GM18951 (cell line): ENCODE results near the gene CERCAM.

ENCODE experiments used
- POLR2A ChIP-seq: IDR thresholded peaks from 4 replicates; pipeline ENCODE4 v1.6.1; 2011; ENCODE audit warnings: mild to moderate bottlenecking; ENCODE audit not compliant: insufficient read length, insufficient read depth; ENCODE audit errors: extremely low read depth
- in situ Hi-C: fragments of 300-500 bp; cut with MboI; formaldehyde crosslinking; loops from one replicate; pipeline ENCODE4 v1.12.0; 2022; ENCODE audit warnings: low sequenced_read_pairs, mixed read lengths, inconsistent platforms; ENCODE audit not compliant: unreplicated experiment

The CERCAM gene

DNA sequence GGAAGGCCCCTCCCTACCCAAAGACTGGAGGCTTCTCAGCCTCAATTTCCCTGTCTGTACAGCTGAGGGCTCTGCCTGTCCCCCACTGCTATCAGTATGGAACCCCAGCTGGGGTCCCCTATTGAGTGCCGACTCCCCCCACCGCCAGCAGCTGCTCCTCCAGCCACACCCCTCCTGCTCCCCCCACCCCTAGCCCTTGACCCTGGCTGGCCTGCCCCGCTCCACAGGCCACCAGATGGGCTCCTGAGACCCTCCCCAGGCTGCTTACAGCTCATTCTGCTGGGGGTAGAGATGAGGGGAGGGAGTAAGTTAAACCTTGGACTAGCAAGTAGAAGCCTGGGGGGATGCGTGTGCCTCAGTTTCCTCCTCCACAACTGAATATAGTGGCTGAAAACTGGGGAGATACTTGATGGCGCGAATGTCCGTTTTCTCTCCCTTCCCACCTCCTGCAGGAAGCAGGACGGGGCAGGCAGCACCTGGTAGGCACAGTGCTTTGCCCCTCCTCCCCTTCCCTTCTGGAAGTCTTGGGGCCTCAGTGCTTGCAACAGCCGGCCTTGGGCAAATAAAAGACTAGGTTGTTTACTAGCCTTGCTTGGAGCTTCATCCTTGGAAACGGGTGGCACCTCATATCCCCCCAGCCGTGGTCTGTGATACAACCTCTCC, 30.4 kb upstream of the CERCAM start:
- in situ Hi-C loops = no loop called here
- no peak for TF ChIP-seq POLR2A

- in situ Hi-C loops = no loop called here
- no peak for TF ChIP-seq POLR2A
Observed at GRCh38 chr9:128390813-128391711, 29.6 kb upstream of the CERCAM start.

DNA sequence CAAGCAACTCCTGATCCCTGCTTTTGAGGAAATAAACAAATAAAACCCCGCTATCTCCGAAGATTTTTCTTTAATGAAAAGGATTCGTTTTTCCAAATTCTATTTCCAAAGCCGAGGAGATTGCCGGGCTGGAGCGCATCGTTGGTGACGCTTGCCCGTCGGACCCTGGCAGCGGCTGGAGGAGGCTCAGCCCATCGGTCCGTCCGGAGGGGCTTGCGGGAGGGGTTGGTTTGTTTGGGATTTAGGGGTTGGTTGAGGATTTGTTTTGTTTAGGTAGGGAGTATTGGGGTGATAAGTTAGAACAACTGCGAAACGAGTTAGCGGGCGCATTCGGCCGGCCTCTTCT, 28.7 kb upstream of the CERCAM start:
- in situ Hi-C loops = no loop called here

GRCh38 chr9:128392302-128393144, 28.1 kb upstream of the CERCAM start:
- no peak for TF ChIP-seq POLR2A
- in situ Hi-C loops = no loop called here

More for the DNA sequence above, 28.7 kb upstream of the CERCAM start:
- TF ChIP-seq POLR2A = no peak

- in situ Hi-C loops = no loop called here
- no peak for TF ChIP-seq POLR2A
Observed at GRCh38 chr9:128393145-128393775, 27.4 kb upstream of the CERCAM start.

DNA sequence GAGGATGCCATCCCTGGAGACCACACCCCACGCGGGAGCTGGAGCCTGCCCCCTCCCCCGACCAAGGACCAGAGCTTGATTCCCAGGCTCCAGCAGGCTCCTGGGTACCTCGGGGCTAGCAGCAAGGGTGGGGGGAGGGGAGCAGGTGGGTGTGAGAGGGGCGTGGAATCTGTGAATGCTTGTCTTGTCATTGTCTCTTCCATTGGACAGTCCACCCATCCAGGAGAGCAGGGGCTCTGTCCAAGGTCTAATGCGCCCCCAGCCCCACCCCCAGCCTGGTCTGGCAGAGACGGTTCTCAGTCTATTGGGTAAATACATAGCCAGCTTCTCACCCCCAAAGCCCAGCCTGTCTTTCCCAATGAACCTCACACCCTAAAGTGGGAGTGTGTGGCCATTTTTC, 26.7 kb upstream of the CERCAM start:
- in situ Hi-C loops = no loop called here
- no peak for TF ChIP-seq POLR2A

GRCh38 chr9:128394379-128395168, 26.1 kb upstream of the CERCAM start:
- TF ChIP-seq POLR2A = no peak
- in situ Hi-C loops = no loop called here

- TF ChIP-seq POLR2A = no peak
- in situ Hi-C loops = no loop called here
Observed at GRCh38 chr9:128396970-128397613, 23.6 kb upstream of the CERCAM start.

DNA sequence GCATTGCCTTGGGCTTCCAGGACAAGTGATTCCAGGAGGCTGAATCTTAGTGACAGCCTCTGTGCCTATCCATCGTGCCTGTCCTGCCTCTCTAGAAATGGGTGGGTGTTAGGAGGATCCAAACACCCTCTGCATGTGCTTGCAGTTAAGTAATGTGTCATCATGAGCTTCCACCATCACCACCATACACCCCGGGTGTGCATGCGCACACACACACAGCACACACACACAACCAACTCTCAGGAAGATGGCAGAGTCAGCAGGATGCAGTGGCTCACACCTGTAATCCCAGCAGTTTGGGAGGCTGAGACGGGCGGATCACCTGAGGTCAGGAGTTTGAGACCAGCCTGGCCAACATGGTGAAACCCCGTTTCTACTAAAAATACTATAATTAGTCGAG, 22.8 kb upstream of the CERCAM start:
- TF ChIP-seq POLR2A = no peak
- in situ Hi-C loops = no loop called here

DNA sequence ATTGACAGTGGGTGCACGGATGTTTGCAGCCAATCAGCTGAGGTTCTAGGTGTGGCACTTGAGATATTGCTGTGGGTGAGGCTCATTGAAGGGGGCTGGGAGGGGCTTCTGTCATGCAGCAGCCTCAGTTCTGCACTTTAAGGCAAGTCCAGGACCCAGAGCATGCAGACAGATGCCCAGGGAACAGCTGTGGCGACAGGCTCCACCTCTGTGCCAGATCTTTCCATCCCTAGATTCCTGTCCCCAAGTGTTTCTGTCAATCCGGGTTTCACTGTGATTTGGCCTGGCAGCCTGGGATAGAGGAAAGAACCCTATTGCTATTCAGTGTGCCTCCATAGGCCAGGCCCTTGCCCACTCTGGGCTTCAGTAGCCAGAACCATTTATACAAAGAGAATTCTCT, 20.8 kb upstream of the CERCAM start:
- in situ Hi-C loops = no loop called here
- no peak for TF ChIP-seq POLR2A

DNA sequence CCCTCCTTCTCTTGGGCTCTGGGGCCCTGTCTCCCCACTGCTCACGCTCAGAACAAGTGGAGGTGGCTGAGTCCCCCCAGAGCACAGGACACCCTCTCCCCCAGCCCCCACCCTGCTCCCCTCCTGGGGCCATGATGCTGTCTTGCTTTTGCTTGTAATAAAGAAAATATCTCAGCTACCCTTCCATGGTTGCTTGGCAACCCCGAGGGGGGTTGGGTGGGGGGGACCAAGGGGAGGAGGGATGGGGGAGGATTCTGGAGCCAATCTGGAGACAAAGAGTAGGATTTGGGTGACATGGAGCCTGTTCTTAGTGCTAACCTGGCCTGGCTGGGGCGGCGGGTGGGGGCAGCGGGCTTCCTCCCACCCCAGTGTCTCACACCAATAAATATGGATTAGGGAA, 16.1 kb upstream of the CERCAM start:
- in situ Hi-C loops = no loop called here
- no peak for TF ChIP-seq POLR2A
